A549 (cell line): ENCODE measurements around the gene MTHFSD.

Source experiments
- BHLHE40 ChIP-seq: IDR thresholded peaks from 2 replicates; pipeline ENCODE4 v1.6.1; 2012; ENCODE audit warnings: low read depth, low read length, inconsistent platforms
- CEBPB ChIP-seq, 2 experiments: fragments of >200 bp in 1 of 2; sonication (Bioruptor Twin) in 1 of 2; formaldehyde crosslinking in 1 of 2; IDR thresholded peaks; 2 replicates each; pipeline ENCODE4 v1.6.1; 2012 to 2016
- CHD2 ChIP-seq: fragments of 150-350 bp; IDR thresholded peaks from 2 replicates; pipeline ENCODE4 v1.6.1; 2014; ENCODE audit warnings: low read length; ENCODE audit not compliant: partially characterized antibody
- EP300 ChIP-seq, 2 experiments: fragments of >200 bp; sonication (Bioruptor Twin); formaldehyde crosslinking; IDR thresholded peaks; 2 replicates in 1 of 2; 3 replicates in 1 of 2; pipeline ENCODE4 v1.6.1; 2016 to 2017
- FOSL2 ChIP-seq, 2 experiments: fragments of 450-650 bp in 1 of 2; fragments of >200 bp in 1 of 2; sonication (Bioruptor Twin) in 1 of 2; formaldehyde crosslinking; IDR thresholded peaks; 2 replicates each; pipeline versions ENCODE4 v1.5.0 to v1.6.1; 2016 to 2020; ENCODE audit warnings: mild to moderate bottlenecking in 1 of 2, moderate library complexity in 1 of 2
- GATA3 ChIP-seq: IDR thresholded peaks from 2 replicates; pipeline ENCODE4 v1.6.1; 2012; ENCODE audit warnings: borderline replicate concordance
- HDAC2 ChIP-seq: fragments of 200-600 bp; sonication (generic); IDR thresholded peaks from 2 replicates; pipeline ENCODE4 v1.6.1; 2016
- MYC ChIP-seq: IDR thresholded peaks from 2 replicates; pipeline ENCODE4 v1.6.1; 2012; ENCODE audit warnings: mild to moderate bottlenecking, inconsistent platforms, low read length, improper control_type of control experiment, borderline replicate concordance
- POLR2A ChIP-seq: IDR thresholded peaks from 2 replicates; pipeline ENCODE4 v1.6.1; 2012; ENCODE audit warnings: mild to moderate bottlenecking, low read length
- RNF2 ChIP-seq: fragments of 200-600 bp; sonication (generic); IDR thresholded peaks from 2 replicates; pipeline ENCODE4 v1.6.1; 2016; ENCODE audit warnings: low read depth, mild to moderate bottlenecking, antibody characterized with exemption, moderate library complexity, borderline replicate concordance
- ZFP36 ChIP-seq: fragments of 450-650 bp; IDR thresholded peaks from 2 replicates; pipeline ENCODE4 v1.6.1; 2014; ENCODE audit warnings: borderline replicate concordance; ENCODE audit not compliant: partially characterized antibody
- TF ChIP-seq, protein P1 (sequence below): fragments of >200 bp; sonication (Bioruptor Twin); formaldehyde crosslinking; IDR thresholded peaks from 3 replicates; pipeline ENCODE4 v1.5.1; 2016
- TF ChIP-seq, protein P2 (sequence below): IDR thresholded peaks from 2 replicates; pipeline ENCODE4 v1.6.1; 2012
- TF ChIP-seq, protein P3 (sequence below): fragments of >200 bp; sonication (Bioruptor Twin); formaldehyde crosslinking; IDR thresholded peaks from 3 replicates; pipeline ENCODE4 v1.6.1; 2016

DNA sequence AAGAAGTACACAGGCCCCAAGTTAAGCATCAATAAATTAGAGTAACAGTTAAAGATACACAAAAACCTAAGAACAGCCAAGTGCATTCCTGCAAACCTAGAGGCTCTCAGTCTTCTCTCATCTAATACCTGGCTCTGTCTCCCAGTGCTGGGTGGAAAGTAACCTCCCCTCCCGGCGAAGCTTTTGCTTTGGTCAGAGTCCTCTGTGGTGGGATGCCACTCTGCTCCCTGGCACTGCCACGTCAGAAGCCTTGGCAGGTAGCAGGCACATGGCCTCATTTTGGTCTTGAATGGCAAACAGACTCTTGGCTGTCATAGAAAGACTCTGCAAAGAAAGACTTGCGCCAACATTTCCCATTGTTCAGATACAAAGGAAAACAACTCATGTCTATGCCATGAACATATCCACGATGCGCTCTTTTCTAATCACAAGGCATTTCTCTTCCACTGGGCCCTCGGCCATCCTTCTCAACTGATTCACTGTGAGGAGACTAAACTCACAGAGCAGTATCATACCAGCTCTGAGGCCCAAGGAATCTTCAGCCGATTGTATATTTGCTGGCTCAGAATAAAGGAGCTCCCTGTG, 21.2 kb downstream of the MTHFSD start:
- TF ChIP-seq BHLHE40 (no peak), FOSL2 (IDR thresholded peaks at IDR 0.05) (no peak), FOSL2 (CRISPR knock-in tag; IDR thresholded peaks at IDR 0.05) (no peak), POLR2A (no peak), MYC (no peak), RNF2 (no peak), GATA3 (no peak), HDAC2 (no peak), CHD2 (no peak), ZFP36 (no peak), CEBPB (IDR thresholded peaks at IDR 0.05) (no peak), EP300 (IDR thresholded peaks at IDR 0.05) (no peak)
- TF ChIP-seq, protein P1, sequence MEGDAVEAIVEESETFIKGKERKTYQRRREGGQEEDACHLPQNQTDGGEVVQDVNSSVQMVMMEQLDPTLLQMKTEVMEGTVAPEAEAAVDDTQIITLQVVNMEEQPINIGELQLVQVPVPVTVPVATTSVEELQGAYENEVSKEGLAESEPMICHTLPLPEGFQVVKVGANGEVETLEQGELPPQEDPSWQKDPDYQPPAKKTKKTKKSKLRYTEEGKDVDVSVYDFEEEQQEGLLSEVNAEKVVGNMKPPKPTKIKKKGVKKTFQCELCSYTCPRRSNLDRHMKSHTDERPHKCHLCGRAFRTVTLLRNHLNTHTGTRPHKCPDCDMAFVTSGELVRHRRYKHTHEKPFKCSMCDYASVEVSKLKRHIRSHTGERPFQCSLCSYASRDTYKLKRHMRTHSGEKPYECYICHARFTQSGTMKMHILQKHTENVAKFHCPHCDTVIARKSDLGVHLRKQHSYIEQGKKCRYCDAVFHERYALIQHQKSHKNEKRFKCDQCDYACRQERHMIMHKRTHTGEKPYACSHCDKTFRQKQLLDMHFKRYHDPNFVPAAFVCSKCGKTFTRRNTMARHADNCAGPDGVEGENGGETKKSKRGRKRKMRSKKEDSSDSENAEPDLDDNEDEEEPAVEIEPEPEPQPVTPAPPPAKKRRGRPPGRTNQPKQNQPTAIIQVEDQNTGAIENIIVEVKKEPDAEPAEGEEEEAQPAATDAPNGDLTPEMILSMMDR = no peak
- TF ChIP-seq, protein P2, sequence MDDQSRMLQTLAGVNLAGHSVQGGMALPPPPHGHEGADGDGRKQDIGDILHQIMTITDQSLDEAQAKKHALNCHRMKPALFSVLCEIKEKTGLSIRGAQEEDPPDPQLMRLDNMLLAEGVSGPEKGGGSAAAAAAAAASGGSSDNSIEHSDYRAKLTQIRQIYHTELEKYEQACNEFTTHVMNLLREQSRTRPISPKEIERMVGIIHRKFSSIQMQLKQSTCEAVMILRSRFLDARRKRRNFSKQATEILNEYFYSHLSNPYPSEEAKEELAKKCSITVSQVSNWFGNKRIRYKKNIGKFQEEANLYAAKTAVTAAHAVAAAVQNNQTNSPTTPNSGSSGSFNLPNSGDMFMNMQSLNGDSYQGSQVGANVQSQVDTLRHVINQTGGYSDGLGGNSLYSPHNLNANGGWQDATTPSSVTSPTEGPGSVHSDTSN = no peak
- TF ChIP-seq, protein P3, sequence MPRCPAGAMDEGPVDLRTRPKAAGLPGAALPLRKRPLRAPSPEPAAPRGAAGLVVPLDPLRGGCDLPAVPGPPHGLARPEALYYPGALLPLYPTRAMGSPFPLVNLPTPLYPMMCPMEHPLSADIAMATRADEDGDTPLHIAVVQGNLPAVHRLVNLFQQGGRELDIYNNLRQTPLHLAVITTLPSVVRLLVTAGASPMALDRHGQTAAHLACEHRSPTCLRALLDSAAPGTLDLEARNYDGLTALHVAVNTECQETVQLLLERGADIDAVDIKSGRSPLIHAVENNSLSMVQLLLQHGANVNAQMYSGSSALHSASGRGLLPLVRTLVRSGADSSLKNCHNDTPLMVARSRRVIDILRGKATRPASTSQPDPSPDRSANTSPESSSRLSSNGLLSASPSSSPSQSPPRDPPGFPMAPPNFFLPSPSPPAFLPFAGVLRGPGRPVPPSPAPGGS = no peak
